ENCODE data around the gene FNBP1L. TPM values are rescaled to one million over a fixed set of nuclear protein-coding genes. Genes with fewer than 3 reads are reported as not detected.

FNBP1L gene
- total RNA-seq, 4 donors from 2014 or later: 6.1 to 24.7 (median 14.7) TPM

- H3K36me3 ChIP-seq: no peaks in the 10 kb centered on the region
- H3K27me3 ChIP-seq: no peaks in the 10 kb centered on the region
- ATAC-seq: no peak
- TF ChIP-seq EP300 (IDR thresholded peaks at IDR 0.05) (no peak), POLR2AphosphoS5 (IDR thresholded peaks at IDR 0.05) (no peak), POLR2A (IDR thresholded peaks at IDR 0.05) (no peak), CTCF (IDR thresholded peaks at IDR 0.05) (no peak)
- no peak overlapping the region for H3K27ac ChIP-seq
- H3K4me3 ChIP-seq: no peak overlapping the region
- H3K9me3 ChIP-seq: no peaks in the 10 kb centered on the region
- H3K4me1 ChIP-seq: no peaks in the 10 kb centered on the region
Observed at GRCh38 chr1:93518516-93518915, 70.6 kb downstream of the FNBP1L start.

DNA sequence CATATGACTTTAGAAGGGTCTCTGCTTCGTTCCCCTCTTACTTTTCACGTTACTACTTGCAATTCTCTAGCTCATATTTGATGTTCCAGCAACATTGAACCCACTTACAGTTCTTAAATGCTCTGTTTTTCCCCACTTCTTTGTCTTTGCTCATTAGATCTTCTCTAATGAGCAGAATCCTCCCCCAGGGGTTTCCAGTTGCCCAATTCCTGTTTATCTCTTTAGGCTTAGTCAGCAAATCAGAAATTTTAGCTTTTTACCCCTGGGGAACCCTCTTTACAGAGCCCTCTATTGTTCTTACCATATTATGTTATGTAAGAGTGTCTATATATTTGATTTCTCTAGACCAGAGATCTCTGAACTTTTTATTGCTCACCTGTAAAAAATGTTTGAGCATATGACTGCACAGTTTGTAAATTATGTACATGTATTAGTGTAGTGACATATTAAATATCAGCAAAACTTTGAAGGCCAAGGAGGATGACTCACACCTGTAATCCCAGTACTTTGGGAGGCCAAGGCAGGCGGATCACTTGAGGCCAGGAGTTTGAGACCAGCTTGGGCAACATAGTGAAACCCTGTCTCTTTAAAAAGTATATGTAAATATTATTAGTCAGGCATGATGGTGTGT, 71.4 kb downstream of the FNBP1L start:
- TF ChIP-seq POLR2AphosphoS5 (IDR thresholded peaks at IDR 0.05) (no peak), POLR2A (IDR thresholded peaks at IDR 0.05) (no peak)
- H3K36me3 ChIP-seq: no peaks in the 10 kb centered on the region
- WGBS, 2 donors (ENCODE audit: low coverage in 1 of 2): 92 to 94% methylated on average over 2 of the region's 3 CpGs
- H3K4me1 ChIP-seq: no peaks in the 10 kb centered on the region
- H3K4me3 ChIP-seq: no peak overlapping the region
- no peak overlapping the region for H3K27ac ChIP-seq
- H3K27me3 ChIP-seq: no peaks in the 10 kb centered on the region
- no peak for ATAC-seq
- no peaks in the 10 kb centered on the region for H3K9me3 ChIP-seq

DNA sequence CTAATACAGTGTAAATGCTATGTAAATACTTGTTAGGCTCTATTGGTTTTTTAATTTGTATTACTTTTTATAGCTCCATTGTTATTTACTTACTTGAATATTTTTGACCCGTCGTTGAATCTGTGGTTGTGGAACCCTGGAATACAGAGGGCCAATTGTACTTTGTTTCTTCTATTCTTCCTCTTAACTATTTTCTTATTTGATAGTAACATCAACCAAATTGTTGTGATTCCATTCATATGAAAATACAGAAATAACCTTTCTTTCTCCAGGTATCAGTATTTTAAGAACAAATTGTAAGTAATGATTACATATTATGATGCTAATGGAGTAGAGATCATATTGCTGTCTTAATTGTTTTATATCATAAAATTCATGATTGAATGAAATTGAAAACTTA, 73.7 kb downstream of the FNBP1L start:
- Histone ChIP-seq H3K36me3 (no peaks in the 10 kb centered on the region), H3K27ac (no peak overlapping the region), H3K27me3 (no peaks in the 10 kb centered on the region), H3K9me3 (no peaks in the 10 kb centered on the region), H3K4me3 (no peak overlapping the region), H3K4me1 (no peaks in the 10 kb centered on the region)
- 85 to 93% methylated on average over 2 of the region's 2 CpGs for WGBS, 2 donors (ENCODE audit: low coverage in 1 of 2)
- no peak for ATAC-seq
- TF ChIP-seq CTCF (IDR thresholded peaks at IDR 0.05) (no peak), POLR2A (IDR thresholded peaks at IDR 0.05) (no peak), POLR2AphosphoS5 (IDR thresholded peaks at IDR 0.05) (no peak), EP300 (IDR thresholded peaks at IDR 0.05) (no peak)

- Histone ChIP-seq H3K27ac (no peak overlapping the region), H3K27me3 (no peaks in the 10 kb centered on the region), H3K36me3 (no peaks in the 10 kb centered on the region), H3K4me3 (no peak overlapping the region), H3K4me1 (no peaks in the 10 kb centered on the region), H3K9me3 (no peaks in the 10 kb centered on the region)
- no peak for ATAC-seq
- TF ChIP-seq POLR2AphosphoS5 (IDR thresholded peaks at IDR 0.05) (no peak), CTCF (IDR thresholded peaks at IDR 0.05) (no peak), POLR2A (IDR thresholded peaks at IDR 0.05) (no peak), EP300 (IDR thresholded peaks at IDR 0.05) (no peak)
- WGBS, 2 donors (ENCODE audit: low coverage in 1 of 2): 73 to 83% methylated on average over 3 to 4 of the region's 4 CpGs
Observed at GRCh38 chr1:93522721-93523120, 74.8 kb downstream of the FNBP1L start.

GRCh38 chr1:93525431-93525830, 77.5 kb downstream of the FNBP1L start:
- Histone ChIP-seq H3K36me3 (no peaks in the 10 kb centered on the region), H3K27ac (no peak overlapping the region), H3K4me3 (no peak overlapping the region), H3K27me3 (no peaks in the 10 kb centered on the region), H3K9me3 (no peaks in the 10 kb centered on the region), H3K4me1 (no peaks in the 10 kb centered on the region)
- ATAC-seq: no peak
- TF ChIP-seq POLR2AphosphoS5 (IDR thresholded peaks at IDR 0.05) (no peak), EP300 (IDR thresholded peaks at IDR 0.05) (no peak), CTCF (IDR thresholded peaks at IDR 0.05) (no peak), POLR2A (IDR thresholded peaks at IDR 0.05) (no peak)
- 71 to 75% methylated on average over 1 of the region's 1 CpG for WGBS, 2 donors (ENCODE audit: low coverage in 1 of 2)
